ACC112 (cell line): Measurements from ENCODE around the gene MRPL36.

Source experiments
- H2AFZ ChIP-seq: fragments of 200-600 bp; sonication (generic); one replicate; pipeline ENCODE4 v1.6.0; 2017; ENCODE audit warnings: antibody characterized with exemption, low read length; ENCODE audit not compliant: unreplicated experiment
- H3K27ac ChIP-seq: fragments of 200-600 bp; sonication (generic); 2 replicates; pipeline ENCODE4 v1.5.1; 2014; ENCODE audit warnings: low read depth, mild to moderate bottlenecking, antibody characterized with exemption, low read length, moderate library complexity
- H3K27me3 ChIP-seq: fragments of 200-600 bp; sonication (generic); 2 replicates; pipeline ENCODE4 v1.6.1; 2014; ENCODE audit warnings: mild to moderate bottlenecking, antibody characterized with exemption, low read length, moderate library complexity, mixed read lengths; ENCODE audit not compliant: insufficient read depth
- H3K36me3 ChIP-seq: fragments of 200-600 bp; sonication (generic); 2 replicates; pipeline ENCODE4 v1.6.1; 2016; ENCODE audit warnings: mild to moderate bottlenecking, antibody characterized with exemption, low read length, moderate library complexity, mixed read lengths; ENCODE audit not compliant: insufficient read depth
- H3K4me1 ChIP-seq: fragments of 200-600 bp; sonication (generic); one replicate; pipeline ENCODE4 v1.6.1; 2016; ENCODE audit warnings: low read length, mixed read lengths; ENCODE audit not compliant: insufficient read depth, unreplicated experiment, control insufficient read depth
- H3K4me3 ChIP-seq: fragments of 200-600 bp; sonication (generic); 2 replicates; pipeline ENCODE4 v1.5.1; 2014; ENCODE audit warnings: mild to moderate bottlenecking, low read depth, low read length
- H3K79me2 ChIP-seq: fragments of 200-600 bp; sonication (generic); one replicate; pipeline ENCODE4 v1.6.0; 2016; ENCODE audit warnings: low read length; ENCODE audit not compliant: control insufficient read depth, unreplicated experiment, insufficient read depth

MRPL36 gene

DNA sequence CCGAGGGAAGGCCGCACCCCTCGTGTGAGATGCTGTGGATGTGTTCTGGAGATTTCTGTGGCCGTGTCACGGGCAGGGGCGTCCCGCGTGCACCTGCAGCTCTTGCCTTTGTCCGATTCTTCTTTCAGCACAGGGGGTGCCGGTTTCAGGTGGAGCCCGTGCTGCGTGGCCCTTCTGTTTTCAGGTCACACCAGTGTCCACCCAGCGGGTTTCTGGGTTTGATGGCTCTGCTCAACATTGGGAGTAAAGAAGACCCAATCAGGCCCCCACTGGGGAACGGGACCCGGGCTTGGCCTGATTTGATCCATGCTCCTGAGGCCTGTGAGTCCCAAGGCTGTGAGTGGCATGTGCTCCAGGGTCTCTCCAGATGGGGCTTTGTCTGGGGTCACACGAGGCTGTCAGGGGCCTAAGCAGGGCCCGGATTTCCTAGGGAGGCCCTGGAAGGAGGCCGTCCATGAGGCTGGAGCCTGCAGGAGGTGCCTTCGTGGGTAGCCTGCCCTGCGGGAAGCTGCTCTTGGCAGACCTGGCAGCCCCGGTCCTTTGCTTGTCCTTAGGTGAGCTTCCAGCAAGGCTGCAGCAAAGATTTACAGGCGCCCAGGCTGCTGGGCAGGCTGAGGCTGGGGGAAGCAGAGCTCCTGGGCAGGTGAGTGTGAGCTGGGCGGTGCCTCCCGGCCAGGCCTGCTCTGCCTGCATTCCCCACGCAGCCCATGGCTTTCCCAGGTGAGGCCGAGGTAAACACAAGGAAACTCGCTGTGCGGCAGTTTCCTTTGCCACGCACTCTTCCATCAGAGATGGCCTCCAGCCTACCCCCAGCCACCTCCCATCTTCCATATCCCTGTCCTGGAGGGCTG is 12.8 kb downstream of the MRPL36 start:
- H3K27ac ChIP-seq, result no peak overlapping the region
- H3K36me3 ChIP-seq, result no peaks in the 10 kb centered on the region
- H3K4me1 ChIP-seq, result peaks cover 16% of the 10 kb centered on the region
- H3K79me2 ChIP-seq, result no peaks in the 10 kb centered on the region
- no peak overlapping the region for H3K4me3 ChIP-seq
- H3K27me3 ChIP-seq, result no peaks in the 10 kb centered on the region
- H2AFZ ChIP-seq, result no peak overlapping the region

GRCh38 chr5:1785984-1786383 is 13.7 kb downstream of the MRPL36 start:
- Histone ChIP-seq H3K4me3 (no peak overlapping the region), H3K27me3 (no peaks in the 10 kb centered on the region), H2AFZ (no peak overlapping the region), H3K79me2 (no peaks in the 10 kb centered on the region), H3K4me1 (peaks cover 13% of the 10 kb centered on the region), H3K36me3 (no peaks in the 10 kb centered on the region), H3K27ac (no peak overlapping the region)

DNA sequence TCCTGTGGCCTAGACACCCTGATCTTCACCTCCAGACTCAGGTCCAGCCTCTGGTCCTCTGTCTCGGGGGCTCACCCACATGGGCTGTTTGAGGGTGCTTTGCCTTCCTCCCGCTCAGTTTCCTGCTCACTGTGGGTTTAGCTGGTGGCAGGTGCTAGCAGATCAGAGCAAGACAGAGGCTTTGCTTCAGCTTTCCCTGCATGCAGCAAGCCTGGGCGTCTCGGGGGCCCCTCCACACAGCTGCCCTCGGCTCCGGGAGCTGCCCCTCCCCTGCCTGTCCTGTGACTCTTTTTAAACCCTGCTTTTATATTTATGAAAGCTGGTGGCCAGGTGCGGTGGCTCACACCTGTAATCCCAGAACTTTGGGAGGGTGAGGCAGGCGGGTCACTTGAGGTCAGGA is 14.6 kb downstream of the MRPL36 start:
- no peaks in the 10 kb centered on the region for H3K79me2 ChIP-seq
- H3K27ac ChIP-seq, result no peak overlapping the region
- no peak overlapping the region for H3K4me3 ChIP-seq
- H3K27me3 ChIP-seq, result no peaks in the 10 kb centered on the region
- no peak overlapping the region for H2AFZ ChIP-seq
- peaks cover 5% of the 10 kb centered on the region for H3K4me1 ChIP-seq
- no peaks in the 10 kb centered on the region for H3K36me3 ChIP-seq

GRCh38 chr5:1784197-1785050 is 15.2 kb downstream of the MRPL36 start:
- Histone ChIP-seq H3K36me3 (no peaks in the 10 kb centered on the region), H2AFZ (no peak overlapping the region), H3K4me3 (no peak overlapping the region), H3K4me1 (no peaks in the 10 kb centered on the region), H3K27ac (no peak overlapping the region), H3K27me3 (no peaks in the 10 kb centered on the region), H3K79me2 (no peaks in the 10 kb centered on the region)

- Histone ChIP-seq H3K79me2 (no peaks in the 10 kb centered on the region), H2AFZ (no peak overlapping the region), H3K36me3 (no peaks in the 10 kb centered on the region), H3K4me3 (no peak overlapping the region), H3K27me3 (no peaks in the 10 kb centered on the region), H3K27ac (no peak overlapping the region), H3K4me1 (no peaks in the 10 kb centered on the region)
Measured at GRCh38 chr5:1783216-1783554, 16.5 kb downstream of the MRPL36 start.

DNA sequence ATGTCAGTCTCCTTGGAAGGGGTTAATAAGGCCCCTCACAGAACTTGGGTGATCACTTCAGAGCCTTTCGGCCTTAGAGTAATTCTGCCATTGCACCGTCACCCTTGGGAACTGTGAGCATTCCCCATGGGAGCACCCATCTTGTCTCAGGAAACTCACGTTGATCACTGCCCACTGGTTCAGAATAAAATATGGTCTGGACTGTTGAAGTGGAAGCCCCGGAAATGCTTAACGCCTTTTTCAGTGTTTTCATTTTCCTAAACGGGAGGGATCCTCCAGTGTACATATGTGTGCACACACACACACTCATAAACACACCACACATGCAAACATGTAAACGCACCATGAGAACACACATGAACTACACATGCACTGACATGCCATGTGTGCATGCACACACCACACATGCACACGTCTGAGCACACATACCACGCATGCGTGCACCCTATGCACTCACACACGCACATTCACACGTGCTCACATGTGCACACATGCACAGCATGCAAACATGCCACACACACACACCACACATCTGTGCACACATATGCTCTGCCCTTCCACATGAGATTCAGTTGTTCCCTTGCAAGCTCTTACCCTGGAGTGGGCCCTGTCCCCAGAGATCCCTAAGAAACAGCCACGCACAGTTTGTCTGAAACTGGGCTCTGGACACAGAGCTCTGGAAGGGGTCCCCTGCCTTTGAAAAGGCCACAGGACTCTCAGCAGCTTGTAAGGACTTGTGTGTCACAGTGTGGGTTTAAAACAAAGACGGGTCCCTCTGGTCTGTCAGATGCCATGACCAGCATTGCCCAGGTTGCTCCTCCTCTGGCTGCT is 17.0 kb downstream of the MRPL36 start:
- Histone ChIP-seq H3K27me3 (no peaks in the 10 kb centered on the region), H3K4me3 (no peak overlapping the region), H2AFZ (no peak overlapping the region), H3K79me2 (no peaks in the 10 kb centered on the region), H3K4me1 (no peaks in the 10 kb centered on the region), H3K36me3 (no peaks in the 10 kb centered on the region), H3K27ac (no peak overlapping the region)

DNA sequence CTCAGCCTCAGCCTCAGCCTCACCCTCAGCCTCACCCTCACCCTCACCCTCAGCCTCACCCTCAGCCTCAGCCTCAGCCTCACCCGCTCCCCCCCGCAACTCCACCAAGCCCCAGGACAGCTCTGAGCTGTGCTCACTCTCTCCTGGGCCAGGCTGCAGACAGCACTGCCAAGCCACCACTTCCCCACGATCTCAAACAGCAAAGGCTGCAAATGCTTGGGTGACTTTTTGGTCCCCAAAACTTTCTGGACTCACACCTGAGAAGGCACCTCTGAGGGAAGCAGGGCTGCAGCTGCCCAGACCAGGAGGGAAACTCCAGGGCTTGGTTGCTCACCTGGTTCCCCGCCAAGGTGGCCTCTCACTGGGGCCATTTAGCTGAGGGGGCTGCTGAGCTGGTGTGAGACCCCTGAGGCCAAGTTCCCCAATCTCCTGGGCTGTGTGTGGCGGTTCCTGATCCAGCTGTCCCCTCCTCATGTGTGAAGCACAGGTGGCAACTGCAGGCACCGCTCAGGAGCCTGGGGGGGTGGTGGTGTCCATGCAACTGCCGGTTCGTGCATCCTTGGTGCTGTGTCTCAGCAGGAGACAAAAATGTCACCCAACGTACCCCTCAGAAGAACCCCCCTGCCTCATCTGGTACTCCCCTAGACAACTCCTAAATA is 17.8 kb downstream of the MRPL36 start:
- Histone ChIP-seq H3K27ac (no peak overlapping the region), H3K4me1 (no peaks in the 10 kb centered on the region), H3K4me3 (no peak overlapping the region), H3K36me3 (no peaks in the 10 kb centered on the region), H3K27me3 (no peaks in the 10 kb centered on the region), H2AFZ (no peak overlapping the region), H3K79me2 (no peaks in the 10 kb centered on the region)

DNA sequence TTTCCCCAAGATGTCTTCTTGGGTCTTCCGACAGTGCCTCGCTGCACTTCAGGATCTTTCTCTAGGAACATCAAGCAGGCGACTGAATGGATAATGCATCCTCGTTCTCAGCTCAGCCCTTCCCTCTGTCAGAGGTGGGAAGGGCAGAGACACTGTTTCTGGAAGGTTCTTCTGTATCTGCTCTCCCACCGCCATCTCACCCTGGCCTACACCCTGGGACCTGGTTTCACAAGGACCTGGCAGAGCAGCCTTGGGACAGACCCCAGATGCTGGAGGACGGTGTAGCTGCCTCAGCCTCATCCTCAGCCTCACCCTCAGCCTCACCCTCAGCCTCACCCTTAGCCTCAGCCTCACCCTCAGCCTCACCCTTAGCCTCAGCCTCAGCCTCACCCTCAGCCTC is 18.5 kb downstream of the MRPL36 start:
- no peaks in the 10 kb centered on the region for H3K27me3 ChIP-seq
- H3K4me1 ChIP-seq, result no peaks in the 10 kb centered on the region
- no peaks in the 10 kb centered on the region for H3K36me3 ChIP-seq
- H2AFZ ChIP-seq, result no peak overlapping the region
- no peak overlapping the region for H3K27ac ChIP-seq
- no peaks in the 10 kb centered on the region for H3K79me2 ChIP-seq
- H3K4me3 ChIP-seq, result no peak overlapping the region

DNA sequence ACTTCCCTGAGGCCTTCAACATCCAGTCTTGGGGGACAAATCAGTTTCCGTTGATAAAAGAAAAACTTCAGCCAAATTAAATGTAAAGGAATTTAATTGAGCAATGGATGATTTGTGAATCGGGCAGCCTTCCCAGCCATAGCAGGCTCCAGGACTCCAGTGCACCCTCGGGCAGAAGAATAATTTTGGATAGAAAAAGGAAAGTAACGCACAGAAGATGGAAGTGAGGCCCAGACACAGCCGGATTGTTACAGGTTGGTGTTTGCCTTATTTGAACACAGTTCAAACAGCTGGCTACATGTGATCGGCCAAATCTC is 19.1 kb downstream of the MRPL36 start:
- H3K36me3 ChIP-seq, result no peaks in the 10 kb centered on the region
- no peak overlapping the region for H3K27ac ChIP-seq
- H3K27me3 ChIP-seq, result no peaks in the 10 kb centered on the region
- H2AFZ ChIP-seq, result peak overlapping the region; percentile 14
- H3K4me3 ChIP-seq, result no peak overlapping the region
- H3K79me2 ChIP-seq, result no peaks in the 10 kb centered on the region
- no peaks in the 10 kb centered on the region for H3K4me1 ChIP-seq
